GM21825 (cell line): Measurements from ENCODE around the gene SNX17.

Experiments
- ATAC-seq: cut with Tn5 transposase; IDR thresholded peaks from one replicate; pipeline ENCODE4 v1.9.1; 2021; ENCODE audit warnings: mild to moderate bottlenecking, moderate library complexity; ENCODE audit not compliant: unreplicated experiment

The SNX17 gene

DNA sequence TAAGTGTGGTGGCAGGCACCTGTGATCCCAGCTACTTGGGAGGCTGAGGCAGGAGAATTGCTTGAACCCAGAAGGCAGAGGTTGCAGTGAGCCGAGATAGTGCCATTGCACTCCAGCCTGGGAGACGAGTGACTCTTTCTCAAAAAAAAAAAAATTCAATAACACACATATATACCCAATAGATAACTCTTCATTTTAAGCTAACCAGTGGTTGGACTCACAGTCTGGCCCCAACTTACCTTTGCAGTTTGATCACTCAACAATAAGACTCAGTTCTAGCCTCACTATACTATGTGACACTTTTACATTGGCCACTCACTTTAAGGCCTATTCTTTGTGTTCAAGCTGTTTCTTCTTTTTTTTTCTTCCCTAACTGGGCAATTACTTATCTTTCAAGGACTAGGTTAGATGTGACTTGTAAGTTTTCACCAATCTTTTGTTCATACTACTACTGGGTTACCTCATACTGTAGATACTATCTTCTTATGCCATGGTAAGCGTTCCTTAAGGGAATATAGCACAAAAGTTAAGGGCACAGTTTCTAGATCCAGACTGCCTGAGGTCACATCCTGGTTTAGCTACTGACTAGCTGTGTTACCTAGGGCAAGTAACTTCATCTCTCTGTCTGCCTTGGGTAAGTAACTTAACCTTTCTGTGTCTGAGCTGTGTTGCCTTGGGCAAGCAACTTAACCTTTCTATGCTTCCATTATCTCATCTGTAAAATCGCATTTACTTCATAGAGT, 7.6 kb upstream of the SNX17 start:
- no peak for ATAC-seq

DNA sequence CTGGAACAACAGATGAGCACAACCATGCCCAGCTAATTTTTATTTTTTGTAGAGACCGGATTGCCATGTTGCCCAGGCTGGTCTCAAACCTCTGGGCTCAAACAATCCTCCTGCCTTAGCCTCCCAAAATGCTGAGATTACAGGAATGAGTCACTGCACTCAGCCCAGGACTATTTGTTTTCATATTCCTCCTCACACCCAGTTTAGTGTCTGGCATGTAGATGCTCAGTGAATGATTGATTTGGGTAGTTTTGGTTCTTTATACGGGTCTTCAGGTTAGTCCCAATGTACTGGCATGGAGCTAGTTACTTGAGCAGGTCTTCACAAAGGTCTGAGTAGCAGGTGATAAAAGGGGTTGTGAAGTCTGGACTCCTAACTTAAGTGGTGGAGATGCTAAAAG, 6.5 kb upstream of the SNX17 start:
- ATAC-seq = no peak

DNA sequence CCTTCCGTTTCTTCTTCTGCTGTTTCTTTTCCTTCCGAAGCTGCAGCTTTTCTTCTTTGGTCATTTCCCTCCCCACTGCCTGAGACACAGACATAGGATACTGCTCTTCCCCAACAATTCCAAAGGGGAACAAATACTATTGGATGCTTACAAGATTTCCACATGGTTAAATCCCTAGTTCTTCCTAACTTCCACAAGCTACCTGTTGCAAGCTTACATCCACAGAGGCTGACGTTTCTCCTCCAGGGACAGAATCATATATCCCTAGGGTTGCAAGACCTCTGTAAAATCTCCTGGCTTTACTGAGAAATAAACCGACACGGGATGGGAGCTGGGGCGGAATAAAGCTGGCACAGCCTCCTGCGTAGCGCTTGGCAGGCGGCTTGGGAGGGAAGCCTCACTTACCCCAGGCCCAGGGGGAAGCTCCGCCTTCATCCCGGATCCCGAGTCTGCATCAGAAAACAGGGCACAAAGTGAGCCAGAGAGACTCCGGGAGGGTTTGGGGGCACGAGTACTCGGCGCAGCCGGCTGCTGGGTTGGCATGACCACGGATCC, 868 bp upstream of the SNX17 start:
- ATAC-seq = peak; percentile 5

DNA sequence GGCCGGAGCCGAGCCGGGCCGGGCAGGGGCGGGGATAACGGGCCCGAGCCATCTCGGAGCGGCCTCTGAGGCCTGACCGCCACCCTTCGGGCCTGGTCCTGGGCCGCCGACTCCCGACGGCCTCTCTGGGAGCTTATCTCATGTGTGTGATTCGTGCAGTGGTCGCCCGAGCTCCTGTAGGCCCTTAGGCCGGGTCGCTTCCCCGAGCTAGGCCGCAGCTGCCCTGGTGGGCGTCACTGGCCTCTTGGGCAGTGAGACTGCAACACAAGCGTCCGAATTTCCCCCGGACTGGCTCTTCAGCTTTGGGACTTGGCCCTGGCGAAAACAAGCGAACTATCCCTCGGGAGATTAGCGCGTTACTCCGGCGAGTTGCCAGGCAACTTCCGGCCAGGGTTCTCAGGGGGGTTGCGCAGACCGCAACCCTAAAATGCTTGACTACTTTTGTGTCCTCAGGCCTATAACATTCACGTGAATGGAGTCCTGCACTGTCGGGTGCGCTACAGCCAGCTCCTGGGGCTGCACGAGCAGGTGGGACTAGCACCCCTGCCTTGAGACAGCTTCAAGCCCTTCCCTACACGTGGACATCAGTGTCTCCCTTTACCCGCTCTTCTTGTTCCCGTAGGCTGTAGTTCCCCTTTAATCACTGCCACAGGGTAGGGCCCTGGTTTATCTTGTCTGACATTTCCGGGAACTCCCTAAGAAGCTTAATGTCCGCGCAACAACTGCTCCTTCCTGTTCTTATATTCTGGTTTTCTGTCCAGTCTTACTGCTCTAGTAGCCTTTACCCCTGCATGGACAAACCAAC, 602 bp downstream of the SNX17 start:
- ATAC-seq = peak; percentile 18

DNA sequence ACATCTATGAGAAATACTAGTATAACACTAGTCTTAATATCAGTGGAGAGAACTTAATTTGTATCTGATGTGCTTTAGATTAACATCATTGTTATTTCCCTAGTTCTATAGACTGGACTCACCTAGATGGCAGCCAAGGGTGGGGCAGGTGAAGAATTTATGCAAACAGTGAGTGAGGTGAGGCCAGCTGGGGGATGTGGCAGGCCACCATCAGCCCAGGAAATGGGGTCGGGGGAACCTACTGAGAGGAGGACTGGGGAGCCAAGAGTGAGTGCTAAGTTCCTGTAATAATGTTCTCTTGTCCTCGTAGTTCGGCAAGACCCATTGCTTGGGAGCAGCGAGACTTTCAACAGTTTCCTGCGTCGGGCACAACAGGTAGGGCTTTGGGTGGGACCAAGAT, 2.5 kb downstream of the SNX17 start:
- no peak for ATAC-seq

DNA sequence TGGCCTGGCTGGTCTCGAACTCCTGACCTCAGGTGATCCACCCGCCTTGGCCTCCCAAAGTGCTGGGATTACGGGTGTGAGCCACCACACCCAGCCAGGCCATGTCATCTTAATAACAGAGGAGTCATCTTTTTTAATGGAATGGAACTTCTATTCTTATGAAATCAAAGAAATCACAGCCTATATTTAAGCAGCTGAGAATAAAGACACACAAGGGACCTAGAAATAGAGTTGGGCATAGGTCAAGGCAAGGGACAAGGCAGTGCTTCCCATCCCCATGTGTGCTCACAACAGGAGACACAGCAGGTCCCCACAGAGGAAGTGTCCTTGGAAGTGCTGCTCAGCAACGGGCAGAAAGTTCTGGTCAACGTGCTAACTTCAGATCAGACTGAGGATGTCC, 3.2 kb downstream of the SNX17 start:
- ATAC-seq = no peak

DNA sequence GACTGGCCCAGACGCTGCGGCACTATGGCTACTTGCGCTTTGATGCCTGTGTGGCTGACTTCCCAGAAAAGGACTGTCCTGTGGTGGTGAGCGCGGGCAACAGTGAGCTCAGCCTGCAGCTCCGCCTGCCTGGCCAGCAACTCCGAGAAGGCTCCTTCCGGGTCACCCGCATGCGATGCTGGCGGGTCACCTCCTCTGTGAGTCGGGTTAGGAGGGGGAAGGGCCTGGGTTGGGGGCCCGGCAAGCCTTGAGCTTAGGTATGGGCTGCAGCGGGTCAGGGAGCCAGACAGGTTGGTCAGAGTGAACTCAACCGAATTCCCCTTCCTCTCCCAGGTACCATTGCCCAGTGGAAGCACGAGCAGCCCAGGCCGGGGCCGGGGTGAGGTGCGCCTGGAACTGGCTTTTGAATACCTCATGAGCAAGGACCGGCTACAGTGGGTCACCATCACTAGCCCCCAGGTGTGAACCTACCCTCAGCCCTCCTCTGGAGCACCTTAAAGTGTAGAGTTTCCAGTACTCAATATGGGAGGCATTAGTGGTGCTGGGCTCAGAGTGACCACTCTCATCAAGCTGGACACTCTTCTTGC, 5.2 kb downstream of the SNX17 start:
- ATAC-seq = no peak

DNA sequence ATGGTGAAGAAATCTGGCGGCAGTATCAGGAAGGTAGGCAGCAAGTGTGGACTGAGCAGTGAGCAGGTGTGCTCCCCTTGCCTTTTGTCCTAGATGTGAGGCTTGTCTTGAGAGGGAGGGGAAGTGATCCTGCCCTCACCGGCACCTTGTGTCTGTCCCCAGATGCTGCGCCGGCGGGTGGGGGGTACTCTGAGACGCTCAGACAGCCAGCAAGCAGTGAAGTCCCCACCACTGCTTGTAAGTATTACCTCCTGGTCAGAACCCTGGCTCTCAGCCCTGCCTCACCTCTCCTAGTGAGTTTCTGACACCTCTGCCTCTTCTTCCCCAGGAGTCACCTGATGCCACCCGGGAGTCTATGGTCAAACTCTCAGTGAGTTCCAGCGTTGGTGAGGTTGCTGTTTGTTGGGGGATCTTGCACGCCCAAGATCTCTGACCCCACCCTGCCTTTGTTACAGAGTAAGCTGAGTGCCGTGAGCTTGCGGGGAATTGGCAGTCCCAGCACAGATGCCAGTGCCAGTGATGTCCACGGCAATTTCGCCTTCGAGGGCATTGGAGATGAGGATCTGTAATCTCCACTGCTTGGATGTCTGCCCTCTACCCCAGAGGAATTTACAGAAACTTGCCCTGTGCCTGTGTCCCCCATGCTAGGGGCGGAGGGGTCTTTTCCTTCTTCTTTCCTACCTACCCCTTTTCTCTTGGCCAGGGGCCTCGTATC, 5.9 kb downstream of the SNX17 start:
- no peak for ATAC-seq

DNA sequence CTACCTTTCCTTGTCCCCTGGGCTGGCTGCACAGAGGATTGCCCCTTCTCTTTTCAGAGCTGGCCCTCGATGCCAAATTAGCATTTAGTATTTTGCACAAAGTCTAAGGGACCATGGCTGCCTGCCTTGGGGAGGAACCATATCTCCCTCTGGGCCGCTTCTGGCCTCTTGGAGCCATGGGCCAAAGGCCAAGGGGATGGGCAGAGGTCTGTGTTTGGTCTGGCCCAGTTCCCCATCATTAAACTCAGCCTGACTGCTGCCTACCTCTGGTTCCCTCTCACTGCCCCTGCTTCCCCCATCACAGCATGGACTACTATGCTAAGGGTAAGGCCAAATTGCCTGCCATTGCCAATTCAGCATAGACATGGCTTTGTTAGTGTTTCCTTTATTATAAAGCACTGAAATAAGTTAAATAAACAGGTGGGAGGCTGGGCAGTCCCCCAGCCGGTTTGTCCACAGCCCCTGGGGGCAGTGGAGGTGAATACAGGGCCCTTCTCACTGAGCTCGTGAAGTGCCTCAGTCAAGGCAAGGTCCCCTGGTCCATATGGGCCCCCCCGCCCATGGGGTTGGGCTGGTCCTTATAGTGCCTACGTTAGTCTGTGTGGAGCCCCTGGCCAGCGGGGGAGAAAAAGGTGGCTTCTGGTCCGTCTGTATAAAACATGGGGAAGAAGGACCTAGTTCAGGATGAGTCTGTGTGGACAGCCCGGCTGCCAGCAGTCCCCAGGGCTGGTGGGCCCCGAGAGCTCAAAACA, 6.6 kb downstream of the SNX17 start:
- no peak for ATAC-seq

DNA sequence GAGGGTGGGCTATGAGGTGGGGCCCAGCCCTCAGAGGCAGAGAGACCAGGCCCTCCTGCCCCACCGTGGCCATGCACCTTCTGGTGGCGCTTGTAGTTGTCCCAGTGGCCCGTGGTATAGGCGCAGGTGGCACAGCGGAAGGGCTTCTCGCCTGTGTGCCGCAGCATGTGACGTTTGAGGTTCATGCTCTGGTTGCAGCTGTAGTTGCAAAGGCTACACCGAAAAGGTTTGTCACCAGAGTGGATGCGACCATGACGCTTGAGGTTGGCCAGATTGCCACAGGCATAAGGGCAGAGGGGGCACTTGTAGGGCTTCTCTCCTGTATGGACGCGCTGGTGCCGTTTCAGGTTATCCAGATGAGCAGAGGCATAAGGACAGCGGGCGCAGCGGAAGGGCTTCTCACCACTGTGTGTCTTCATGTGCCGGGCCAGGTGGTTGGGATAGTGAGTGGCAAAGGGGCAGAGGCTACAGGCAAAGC, 7.2 kb downstream of the SNX17 start:
- no peak for ATAC-seq

DNA sequence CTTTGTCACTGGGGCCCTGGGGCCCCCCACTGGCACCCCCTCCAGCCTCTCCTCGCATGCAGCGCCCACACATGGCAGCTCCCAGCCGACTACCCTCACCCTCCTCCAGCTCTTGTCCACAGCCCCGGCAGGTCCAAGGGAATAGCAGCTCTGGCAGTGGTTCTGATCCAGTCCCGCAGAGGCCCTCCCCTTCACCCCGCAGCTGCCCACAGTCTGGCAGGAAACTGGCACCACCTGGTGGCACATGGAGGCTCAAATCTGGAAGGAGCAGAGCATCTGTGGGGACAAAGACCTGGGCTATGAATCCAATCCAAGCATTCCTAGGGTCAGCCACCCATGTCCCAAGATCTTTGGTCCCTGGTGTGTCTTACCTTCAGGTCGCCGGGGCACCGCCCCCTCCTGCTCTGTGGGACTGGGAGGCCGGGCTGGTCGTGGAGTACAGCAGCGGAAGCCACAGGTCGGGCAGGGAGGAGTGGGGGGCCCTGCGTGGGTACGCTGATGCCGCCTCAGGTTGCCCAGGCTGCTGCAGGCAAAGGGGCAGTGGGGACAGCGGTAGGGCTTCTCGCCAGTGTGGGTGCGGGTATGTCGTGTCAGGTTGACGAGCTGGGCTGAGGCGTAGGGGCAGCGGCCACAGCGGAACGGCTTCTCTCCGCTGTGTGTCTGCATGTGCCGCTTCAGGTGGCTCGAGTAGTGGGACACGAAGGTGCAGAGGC, 7.8 kb downstream of the SNX17 start:
- no peak for ATAC-seq

DNA sequence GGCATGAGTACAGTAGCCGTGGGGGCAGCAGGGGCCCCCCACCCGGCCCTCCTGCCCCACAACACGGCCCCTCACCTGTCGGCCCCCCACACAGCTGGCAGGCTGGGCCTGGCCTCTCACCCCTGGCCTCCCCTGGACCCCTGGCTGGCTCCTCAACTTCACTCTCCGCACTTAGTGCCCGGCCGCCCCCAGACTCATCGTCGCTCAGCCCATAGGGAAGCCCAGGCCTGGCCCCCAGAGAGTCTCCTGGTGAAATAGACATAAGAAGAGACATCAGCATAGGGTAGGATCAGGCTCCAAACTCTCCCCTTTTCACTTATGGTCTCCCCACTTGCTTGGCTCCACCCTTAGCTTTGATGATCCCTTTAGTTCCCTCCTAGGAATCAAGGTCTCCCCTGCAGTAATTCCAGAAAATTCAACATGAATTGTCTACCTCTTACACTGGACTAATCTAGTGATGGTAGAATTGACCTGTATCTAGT, 8.4 kb downstream of the SNX17 start:
- ATAC-seq = no peak

DNA sequence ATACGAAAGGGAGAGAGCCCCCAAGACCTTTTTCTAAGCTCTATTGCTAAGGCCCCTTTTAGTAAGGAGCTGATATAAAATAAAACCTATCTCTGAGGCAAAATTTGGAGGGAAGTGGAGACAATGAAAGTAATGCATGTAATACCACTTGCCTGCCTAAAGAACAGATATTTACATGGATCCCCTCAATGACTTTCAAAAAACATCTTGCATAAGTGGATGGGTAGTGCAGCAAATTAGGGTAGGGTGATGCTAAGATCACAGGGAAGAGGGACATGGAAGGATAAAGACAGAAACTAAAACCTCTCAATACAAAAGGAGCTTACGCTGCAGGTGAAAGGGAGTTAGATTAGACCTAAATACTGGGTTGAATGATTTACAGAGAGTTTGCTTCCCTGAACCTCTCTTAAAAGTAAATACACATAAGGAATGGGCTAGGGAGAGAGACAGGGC, 9.0 kb downstream of the SNX17 start:
- no peak for ATAC-seq

DNA sequence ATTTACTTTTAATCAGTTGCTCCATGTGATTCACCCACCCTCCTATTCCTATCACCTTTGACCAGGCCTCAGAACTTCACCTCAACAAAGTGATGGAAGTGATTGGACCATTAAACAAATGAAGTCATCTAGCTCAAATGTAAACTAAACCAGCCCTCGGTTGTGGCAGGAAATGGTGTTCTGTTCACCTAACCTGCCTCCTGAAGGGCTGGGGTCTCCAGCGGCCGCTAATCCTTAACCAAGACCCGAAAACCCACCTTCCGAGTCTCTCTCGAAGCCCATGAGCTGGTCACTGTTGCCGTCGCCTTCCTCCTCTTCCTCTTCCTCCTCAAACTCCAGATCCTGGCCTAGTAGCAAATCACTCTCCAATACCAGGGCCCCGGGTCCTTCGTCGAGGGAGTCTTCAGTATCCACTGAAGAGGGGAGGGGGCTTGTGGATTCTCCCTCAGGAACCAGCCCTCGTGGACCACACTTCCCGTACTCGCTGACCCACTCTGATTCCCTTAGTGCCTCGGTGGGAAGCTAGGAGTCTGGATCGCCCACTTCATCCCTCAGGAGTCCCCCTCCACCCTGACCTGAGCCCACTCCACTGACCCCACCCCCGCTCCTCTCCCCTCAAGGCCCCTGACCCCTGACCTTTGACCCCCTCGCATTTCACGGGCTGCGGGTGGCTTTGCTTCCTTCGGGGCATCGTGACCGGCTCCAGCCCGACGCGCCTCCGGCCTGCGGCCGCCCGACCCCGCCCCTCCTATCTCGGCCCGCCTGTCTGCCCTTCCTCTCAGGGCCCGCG, 9.6 kb downstream of the SNX17 start:
- ATAC-seq = no peak

DNA sequence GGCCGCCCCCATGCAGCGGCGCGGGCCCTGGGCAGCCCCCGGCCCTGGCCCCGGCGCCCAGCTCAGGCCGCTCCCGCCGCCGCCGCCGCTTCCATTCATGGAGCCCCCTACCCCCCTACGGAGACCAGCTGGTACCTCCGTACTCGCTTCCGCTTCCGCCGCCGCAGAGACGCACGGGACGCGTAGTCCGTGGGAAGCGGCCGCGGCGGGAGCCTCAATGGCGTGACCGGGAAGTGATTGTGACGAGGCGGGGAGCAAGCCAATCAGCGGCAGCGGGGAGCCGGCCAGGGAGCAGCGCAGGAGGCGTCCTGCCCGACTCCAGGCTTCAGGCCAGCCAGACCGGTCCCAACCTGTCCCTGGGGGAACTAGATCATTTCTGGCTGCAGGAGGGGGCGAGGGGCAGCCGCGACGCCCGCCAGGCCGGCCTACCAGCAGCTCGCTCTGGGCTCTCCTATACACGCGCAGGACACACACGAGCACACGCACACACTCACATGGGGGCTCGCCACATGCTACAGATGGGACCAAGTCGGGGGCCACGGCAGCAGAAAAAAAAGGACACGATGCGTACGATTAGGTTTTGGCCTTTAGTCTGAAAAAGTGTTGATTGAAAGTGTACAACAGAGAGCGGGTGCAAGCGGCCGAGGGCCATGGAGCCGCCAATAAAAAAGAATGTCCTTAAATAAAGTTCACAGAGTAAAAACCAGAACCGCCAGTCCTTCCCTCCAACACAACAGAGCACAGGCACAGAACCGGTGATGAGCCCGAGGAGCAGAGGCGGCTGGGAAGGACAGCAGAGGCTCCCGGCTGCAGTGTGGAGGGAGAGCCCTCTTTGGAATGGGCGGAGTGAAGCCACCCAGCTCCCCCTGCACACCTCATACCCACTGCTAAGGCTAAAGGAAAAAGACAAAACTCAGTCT, 10.5 kb downstream of the SNX17 start, which contains the start of gene ZNF513:
ZNF513 (minus strand) TSS at position 109 of the 920 bp plus-strand sequence. CDS start 208 bp downstream, outside the sequence.
- ATAC-seq = peak; percentile 86

DNA sequence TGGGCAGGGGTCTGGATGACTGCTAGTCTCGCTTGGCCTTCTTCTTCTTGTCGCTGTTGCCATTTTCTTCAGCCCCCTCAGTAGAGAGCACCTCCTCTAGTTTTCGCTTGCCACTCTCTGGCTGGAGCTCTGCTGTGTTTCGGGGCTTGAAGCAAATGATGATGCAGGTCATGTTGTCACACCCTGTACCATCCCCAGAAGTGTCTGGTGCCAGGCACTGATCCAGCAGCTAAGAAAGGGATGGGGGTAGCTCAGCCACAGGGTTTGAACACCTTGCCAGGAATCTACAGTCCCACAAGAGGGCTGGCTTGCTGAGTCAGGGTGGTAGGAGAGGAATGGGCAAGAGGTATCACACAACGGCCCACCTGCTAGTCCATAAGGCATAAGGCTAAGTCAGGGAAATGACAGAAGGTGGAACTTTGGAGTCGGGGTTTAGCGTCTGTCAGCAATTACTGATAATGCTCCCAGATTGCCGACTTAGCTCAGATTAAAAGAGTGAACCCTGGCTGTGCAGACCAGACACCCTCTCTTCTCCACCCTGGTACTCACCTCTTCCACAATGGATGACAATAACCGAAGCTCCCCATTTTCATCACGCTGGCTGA, 11.3 kb downstream of the SNX17 start:
- ATAC-seq = no peak
